HG02981 (cell line): ENCODE measurements around the gene PLCG2.

Experiments used
- ATAC-seq: cut with Tn5 transposase; IDR thresholded peaks from one replicate; pipeline ENCODE4 v1.9.1; 2021; ENCODE audit warnings: mild to moderate bottlenecking, moderate library complexity; ENCODE audit not compliant: unreplicated experiment

The PLCG2 gene

DNA sequence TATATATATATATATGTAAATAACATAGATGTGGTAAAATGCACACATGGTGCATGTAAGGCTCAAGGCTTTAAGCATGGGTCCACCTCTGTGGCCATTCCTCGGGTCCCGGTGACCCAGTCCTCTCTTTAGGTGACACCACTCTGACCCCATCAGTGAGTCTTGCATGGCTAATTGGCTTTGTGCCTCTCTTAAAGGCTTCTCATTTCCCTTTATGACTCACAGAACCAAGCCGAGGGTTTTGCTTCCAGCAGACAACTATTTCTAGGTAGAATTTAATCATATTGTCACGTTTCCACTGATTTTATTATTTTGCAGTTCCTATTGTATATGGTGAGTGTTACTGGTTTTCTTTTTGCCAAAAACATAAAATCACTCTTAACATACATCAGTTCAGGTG lies 59.7 kb downstream of the PLCG2 start:
- peak; percentile 37 for ATAC-seq

- ATAC-seq: peak; percentile 66
Observed at GRCh38 chr16:81841722-81842121, 62.6 kb downstream of the PLCG2 start.

DNA sequence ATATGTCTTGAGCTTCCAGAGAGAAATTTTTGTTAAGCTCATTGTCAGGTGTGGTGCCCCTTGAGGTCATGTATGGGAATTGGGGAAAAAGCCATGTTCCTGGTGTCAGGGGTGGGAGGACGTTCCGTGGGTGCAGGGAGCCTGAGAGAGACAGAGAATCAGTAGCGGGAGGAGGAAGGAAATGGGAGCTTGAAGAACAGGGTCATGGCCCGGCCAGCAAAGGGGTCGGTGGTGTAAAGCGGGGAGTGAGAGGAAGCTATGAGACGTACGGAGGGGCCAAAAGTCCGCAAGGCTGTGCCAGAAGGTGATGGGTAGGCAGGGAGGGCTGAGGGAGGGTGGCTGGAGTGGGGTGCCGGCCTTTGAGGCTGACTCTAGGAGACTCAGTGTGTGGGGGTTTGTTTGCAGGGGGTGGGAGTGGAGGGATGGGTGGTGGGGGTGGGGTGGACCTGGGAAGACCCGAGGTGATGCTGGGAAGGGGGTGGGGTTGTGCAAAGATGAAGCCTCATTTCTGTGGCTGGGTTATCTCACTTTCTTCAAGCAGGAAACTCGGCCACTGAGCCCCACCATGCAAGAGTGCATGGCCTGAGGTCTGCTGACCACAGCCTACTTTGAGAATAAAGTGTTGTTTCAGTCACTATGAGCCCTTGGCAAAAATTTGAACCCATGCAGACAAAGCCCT lies 63.6 kb downstream of the PLCG2 start:
- ATAC-seq: no peak

- ATAC-seq: no peak
Observed at GRCh38 chr16:81843243-81843582, 64.1 kb downstream of the PLCG2 start.

- ATAC-seq: no peak
Observed at GRCh38 chr16:81843683-81844082, 64.6 kb downstream of the PLCG2 start.

DNA sequence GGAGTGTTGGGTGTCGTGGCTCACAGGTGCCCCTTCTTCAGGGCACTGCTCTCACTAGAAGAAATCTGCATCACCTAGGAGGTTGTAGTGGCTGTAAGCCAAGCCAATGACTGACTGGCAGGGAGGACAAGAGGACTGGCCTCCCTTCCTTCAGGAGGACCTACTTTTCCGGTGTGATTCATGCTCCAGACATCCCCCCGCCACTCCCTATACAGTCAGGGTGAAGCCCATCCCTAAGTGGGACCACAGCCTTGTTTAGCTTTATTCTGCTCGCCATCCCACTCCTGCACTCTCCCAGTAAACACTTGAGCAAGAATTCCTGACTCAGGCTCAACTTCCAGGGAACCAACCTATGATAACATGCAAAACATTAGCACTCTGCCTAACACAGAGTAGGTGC lies 67.0 kb downstream of the PLCG2 start:
- ATAC-seq: no peak

GRCh38 chr16:81848306-81848853 lies 69.3 kb downstream of the PLCG2 start:
- ATAC-seq: no peak

- no peak for ATAC-seq
Observed at GRCh38 chr16:81850197-81850944, 71.3 kb downstream of the PLCG2 start.

- no peak for ATAC-seq
Observed at GRCh38 chr16:81852347-81852746, 73.3 kb downstream of the PLCG2 start.

- no peak for ATAC-seq
Observed at GRCh38 chr16:81855552-81856153, 76.6 kb downstream of the PLCG2 start.

DNA sequence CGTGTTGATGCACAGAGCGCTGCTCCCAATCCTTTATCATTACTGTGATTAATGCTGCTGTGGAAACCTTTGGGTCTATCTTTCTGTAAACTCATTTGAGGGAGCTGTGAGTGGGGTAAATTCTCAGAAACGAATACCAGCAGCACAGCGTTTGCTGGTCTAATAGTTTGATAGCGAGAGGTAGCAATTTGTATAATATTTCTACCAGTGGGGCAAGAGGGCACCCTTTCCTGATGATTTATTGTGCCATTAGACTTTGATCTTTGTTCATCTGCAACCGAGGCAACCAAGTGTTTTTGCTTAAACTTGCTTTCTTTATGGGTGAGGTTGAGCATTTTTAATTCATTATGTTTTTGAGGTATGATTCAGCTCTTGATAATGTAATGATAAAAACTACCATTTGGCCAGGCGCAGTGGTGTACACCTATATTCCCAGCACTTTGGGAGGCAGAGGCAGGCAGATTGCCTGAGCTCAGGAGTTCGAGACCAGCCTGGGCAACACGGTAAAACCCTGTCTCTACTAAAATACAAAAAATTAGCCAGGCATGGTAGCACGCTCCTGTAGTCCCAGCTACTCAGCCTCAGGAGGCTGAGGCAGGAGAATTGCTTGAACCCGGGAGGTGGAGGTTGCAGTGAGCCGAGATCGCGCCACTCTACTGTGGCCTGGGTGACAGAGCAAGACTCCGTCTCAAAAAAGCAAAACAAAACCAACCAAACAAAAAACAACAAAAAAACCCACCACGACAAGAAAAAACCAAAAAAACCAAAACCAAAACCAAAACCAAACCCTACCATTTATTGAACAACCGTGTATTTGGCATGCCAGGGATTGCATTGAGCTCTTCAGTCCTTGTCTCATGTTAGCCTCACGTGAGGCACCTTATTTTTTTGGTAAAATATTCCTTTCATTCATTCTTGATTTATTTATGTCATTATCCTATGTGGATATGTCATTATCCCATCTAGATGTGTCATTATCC lies 81.5 kb downstream of the PLCG2 start:
- no peak for ATAC-seq

DNA sequence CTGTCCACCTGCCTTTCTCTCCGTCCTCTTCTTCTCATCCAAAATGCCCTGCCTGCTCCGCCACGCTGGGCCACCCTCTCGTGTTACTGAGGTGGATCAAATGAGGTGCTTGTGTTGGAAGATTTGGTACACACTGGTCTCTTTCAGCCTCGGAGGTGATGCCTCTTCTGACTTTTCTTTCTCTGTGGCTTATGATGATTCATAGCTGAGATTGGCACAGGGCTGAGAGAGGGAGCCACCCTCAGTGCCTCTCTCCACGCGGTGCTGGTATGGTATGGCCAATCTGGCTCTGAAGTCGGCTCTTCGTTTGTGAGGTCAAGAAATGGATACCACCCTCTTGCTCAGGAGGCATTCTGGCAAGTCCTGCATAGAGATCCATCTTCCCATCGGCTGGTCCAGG lies 82.4 kb downstream of the PLCG2 start:
- no peak for ATAC-seq

DNA sequence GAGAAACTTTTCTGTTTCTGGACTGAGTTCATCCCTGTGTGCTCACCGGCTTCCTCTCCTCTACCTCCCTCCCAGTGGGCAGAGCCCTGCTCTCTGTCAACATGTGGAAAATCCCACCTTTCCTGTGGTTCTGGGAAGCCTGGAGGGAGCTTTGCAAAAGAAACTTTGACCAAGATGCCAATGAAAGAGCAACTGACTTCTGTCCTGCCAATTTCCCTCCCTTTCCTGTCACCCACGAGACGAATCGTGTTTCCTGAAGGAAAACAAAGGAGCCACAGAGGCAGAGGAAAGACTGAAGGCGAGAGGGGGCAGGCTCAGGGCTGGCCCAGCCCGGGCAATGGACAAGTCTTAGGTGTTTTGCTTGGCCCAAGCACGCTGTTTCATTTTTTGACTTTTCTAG lies 82.8 kb downstream of the PLCG2 start:
- ATAC-seq: no peak

- peak; percentile 58 for ATAC-seq
Observed at GRCh38 chr16:81863630-81864352, 84.7 kb downstream of the PLCG2 start.

DNA sequence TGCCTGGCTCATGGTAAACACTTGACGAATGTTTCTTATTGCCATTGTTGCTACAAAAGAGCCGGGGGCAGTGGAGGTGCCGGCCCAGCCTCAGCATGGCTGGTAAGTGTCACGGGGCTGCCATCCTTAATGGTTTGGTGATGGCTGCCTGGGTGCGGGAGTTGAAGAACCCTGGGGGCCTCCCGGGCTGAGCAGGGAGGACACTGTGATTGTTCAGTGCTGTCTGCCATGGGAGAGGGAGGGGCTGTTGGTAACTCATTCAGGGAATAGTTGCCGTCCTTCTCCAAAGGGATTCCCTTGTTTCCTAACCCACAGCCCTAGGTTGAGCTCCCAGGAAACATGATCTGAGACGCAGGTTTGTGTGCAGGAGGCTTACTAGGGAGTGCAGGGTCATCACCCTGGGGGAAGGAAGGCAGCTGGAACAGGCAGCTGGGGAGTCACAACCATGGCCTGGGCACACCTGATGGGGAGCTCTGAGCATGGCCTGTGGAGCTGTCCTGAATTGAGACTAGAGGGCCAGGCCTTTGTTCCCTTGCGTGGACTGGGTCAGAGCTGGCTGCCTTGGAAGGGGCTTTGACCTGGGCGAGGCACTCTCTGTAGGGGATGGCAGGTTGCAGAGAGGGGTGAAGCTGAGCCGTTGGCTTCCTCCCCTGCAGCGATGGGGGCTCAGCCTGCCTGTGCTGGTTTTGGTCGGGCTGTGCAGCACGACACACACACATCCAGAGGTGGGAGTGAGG lies 85.7 kb downstream of the PLCG2 start:
- ATAC-seq: no peak

- ATAC-seq: no peak
Observed at GRCh38 chr16:81866820-81867440, 87.8 kb downstream of the PLCG2 start.

- no peak for ATAC-seq
Observed at GRCh38 chr16:81868057-81868748, 89.1 kb downstream of the PLCG2 start.

GRCh38 chr16:81869326-81869725 lies 90.2 kb downstream of the PLCG2 start:
- no peak for ATAC-seq
